Muscle layer of colon (tissue), 2 donors: Measurements from ENCODE around the gene ARHGAP33.
"Not testable (repeated sequence)": the region's sequence is repeated elsewhere in the genome, so short reads cannot be mapped to it uniquely, and the experiment has no call there.

ENCODE experiments used
- H3K27ac ChIP-seq: one replicate; pipeline ENCODE4 v1.7.0; 2013; ENCODE audit warnings: low read depth, mild to moderate bottlenecking, low read length, moderate library complexity
- H3K27me3 ChIP-seq, 2 donors: one replicate each; pipeline ENCODE4 v1.7.0; 2013; ENCODE audit warnings: low read length in 2 of 2, mild to moderate bottlenecking in 2 of 2; ENCODE audit not compliant: insufficient read depth in 2 of 2, control insufficient read depth in 1 of 2
- H3K36me3 ChIP-seq: one replicate; pipeline ENCODE4 v1.7.0; 2013; ENCODE audit warnings: mild to moderate bottlenecking, low read length; ENCODE audit not compliant: insufficient read depth
- H3K4me1 ChIP-seq: one replicate; pipeline ENCODE4 v1.7.0; 2013; ENCODE audit warnings: mild to moderate bottlenecking, low read length; ENCODE audit not compliant: insufficient read depth
- H3K4me3 ChIP-seq, 2 donors: one replicate each; pipeline ENCODE4 v1.7.0; 2013; ENCODE audit warnings: low read length in 2 of 2, low read depth in 1 of 2, mild to moderate bottlenecking in 1 of 2, moderate library complexity in 1 of 2
- H3K9ac ChIP-seq: one replicate; pipeline ENCODE4 v1.7.0; 2013; ENCODE audit warnings: low read length
- H3K9me3 ChIP-seq: one replicate; pipeline ENCODE4 v1.7.0; 2013; ENCODE audit warnings: mild to moderate bottlenecking, low read length
- donor health status: abdominal sarcoma.
- donor health status: Adenocarcinoma of cecum.

The ARHGAP33 gene

GRCh38 chr19:35816846-35817245 lies 41.5 kb downstream of the ARHGAP33 start:
- H3K27me3 ChIP-seq, result peaks cover 0 to 6% of the 10 kb centered on the region in 2 donors

GRCh38 chr19:35818445-35818844 lies 43.1 kb downstream of the ARHGAP33 start:
- Histone ChIP-seq H3K27me3 (peaks cover 0 to 6% of the 10 kb centered on the region in 2 donors), H3K9ac (no peak overlapping the region)

More at GRCh38 chr19:35816846-35817245, 41.5 kb downstream of the ARHGAP33 start:
- no peaks in the 10 kb centered on the region for H3K4me1 ChIP-seq
- H3K4me3 ChIP-seq, result no peak overlapping the region
- no peak overlapping the region for H3K9ac ChIP-seq
- H3K27ac ChIP-seq, result no peak overlapping the region
- H3K36me3 ChIP-seq, result no peaks in the 10 kb centered on the region
- H3K9me3 ChIP-seq, result no peaks in the 10 kb centered on the region

GRCh38 chr19:35822579-35822978 lies 47.2 kb downstream of the ARHGAP33 start:
- Histone ChIP-seq H3K27me3 (peaks cover 0 to 6% of the 10 kb centered on the region in 2 donors), H3K4me1 (no peaks in the 10 kb centered on the region), H3K9ac (no peak overlapping the region), H3K9me3 (no peaks in the 10 kb centered on the region), H3K36me3 (no peaks in the 10 kb centered on the region), H3K27ac (no peak overlapping the region), H3K4me3 (no peak overlapping the region)

More at GRCh38 chr19:35818445-35818844, 43.1 kb downstream of the ARHGAP33 start:
- H3K4me3 ChIP-seq, result no peak overlapping the region
- H3K9me3 ChIP-seq, result no peaks in the 10 kb centered on the region
- H3K4me1 ChIP-seq, result no peaks in the 10 kb centered on the region
- no peak overlapping the region for H3K27ac ChIP-seq
- no peaks in the 10 kb centered on the region for H3K36me3 ChIP-seq

GRCh38 chr19:35824150-35824549 lies 48.8 kb downstream of the ARHGAP33 start:
- Histone ChIP-seq H3K36me3 (no peaks in the 10 kb centered on the region), H3K27me3 (peaks cover 0 to under 1% of the 10 kb centered on the region in 2 donors), H3K9ac (no peak overlapping the region), H3K27ac (no peak overlapping the region), H3K9me3 (no peaks in the 10 kb centered on the region), H3K4me1 (no peaks in the 10 kb centered on the region), H3K4me3 (no peak overlapping the region)

GRCh38 chr19:35828692-35829301 lies 53.4 kb downstream of the ARHGAP33 start:
- Histone ChIP-seq H3K9ac (no peak overlapping the region), H3K4me1 (no peaks in the 10 kb centered on the region), H3K27ac (no peak overlapping the region), H3K27me3 (peaks cover 0 to 3% of the 10 kb centered on the region in 2 donors), H3K36me3 (no peaks in the 10 kb centered on the region), H3K9me3 (no peaks in the 10 kb centered on the region), H3K4me3 (no peak overlapping the region)

GRCh38 chr19:35830986-35831385 lies 55.6 kb downstream of the ARHGAP33 start:
- no peaks in the 10 kb centered on the region for H3K4me1 ChIP-seq
- H3K9ac ChIP-seq, result no peak overlapping the region
- H3K4me3 ChIP-seq, result no peak overlapping the region
- no peaks in the 10 kb centered on the region for H3K9me3 ChIP-seq
- peaks cover 0 to 3% of the 10 kb centered on the region in 2 donors for H3K27me3 ChIP-seq
- no peak overlapping the region for H3K27ac ChIP-seq
- no peaks in the 10 kb centered on the region for H3K36me3 ChIP-seq

- Histone ChIP-seq H3K4me1 (no peaks in the 10 kb centered on the region), H3K9me3 (no peaks in the 10 kb centered on the region), H3K36me3 (no peaks in the 10 kb centered on the region), H3K9ac (no peak overlapping the region), H3K4me3 (no peak overlapping the region), H3K27me3 (peaks cover 0 to 3% of the 10 kb centered on the region in 2 donors), H3K27ac (no peak overlapping the region)
These were observed 56.7 kb downstream of the ARHGAP33 start for GRCh38 chr19:35832054-35832453.

GRCh38 chr19:35833972-35834371 lies 58.6 kb downstream of the ARHGAP33 start:
- Histone ChIP-seq H3K9me3 (no peaks in the 10 kb centered on the region), H3K4me1 (no peaks in the 10 kb centered on the region), H3K4me3 (no peak overlapping the region), H3K27me3 (peaks cover 0 to 3% of the 10 kb centered on the region in 2 donors), H3K36me3 (no peaks in the 10 kb centered on the region), H3K9ac (no peak overlapping the region), H3K27ac (no peak overlapping the region)

GRCh38 chr19:35836096-35836495 lies 60.7 kb downstream of the ARHGAP33 start:
- not testable (repeated sequence) for H3K4me3 ChIP-seq, H3K27me3 ChIP-seq

More at GRCh38 chr19:35836096-35836495, 60.7 kb downstream of the ARHGAP33 start:
- H3K9me3 ChIP-seq, H3K36me3 ChIP-seq, H3K9ac ChIP-seq, H3K4me1 ChIP-seq, H3K27ac ChIP-seq: not testable (repeated sequence)
